Right lobe of liver (tissue), 6 donors: ENCODE data around the gene RBMS3. TPM values are rescaled to one million over a fixed set of nuclear protein-coding genes. Genes with fewer than 3 reads are reported as not detected.

Experiments used
- ATAC-seq, 4 donors: fragments of 200-7000 bp; cut with Tn5 transposase; one replicate each; pipeline ENCODE4 v1.9.1; 2020; ENCODE audit warnings: mild to moderate bottlenecking in 4 of 4, moderate library complexity in 4 of 4
- DNase-seq, 3 donors: peaks; one replicate each; pipeline ENCODE4 v3.0.0-alpha.2; 2020
- H3K27ac ChIP-seq, 3 donors: fragments of 200-600 bp; one replicate each; pipeline ENCODE4 v1.8.0; 2022
- H3K27me3 ChIP-seq, 2 donors: fragments of 200-600 bp; one replicate each; pipeline ENCODE4 v1.8.0; 2022
- H3K36me3 ChIP-seq, 4 donors: fragments of 200-600 bp; sonication (generic) in 1 of 4; one replicate each; pipeline versions ENCODE4 v1.5.1 to v1.8.0; 2017 to 2022; ENCODE audit warnings: control low read depth in 1 of 4
- H3K4me1 ChIP-seq, 4 donors: fragments of 200-600 bp; sonication (generic) in 1 of 4; one replicate each; pipeline versions ENCODE4 v1.5.1 to v1.8.0; 2017 to 2022; ENCODE audit warnings: control low read depth in 1 of 4
- H3K4me3 ChIP-seq, 3 donors: fragments of 200-600 bp; one replicate each; pipeline ENCODE4 v1.8.0; 2022
- H3K9me3 ChIP-seq, 4 donors: fragments of 200-600 bp; sonication (generic) in 1 of 4; one replicate each; pipeline versions ENCODE4 v1.5.1 to v1.8.0; 2017 to 2022; ENCODE audit warnings: control low read depth in 1 of 4
- POLR2A ChIP-seq: fragments of 450-650 bp; IDR thresholded peaks from one replicate; pipeline ENCODE4 v1.6.1; 2017; ENCODE audit warnings: antibody characterized with exemption, mild to moderate bottlenecking
- WGBS: methylation state at CpG from one replicate; pipeline ENCODE4 v1.1.6; 2018; ENCODE audit warnings: low coverage, low lambda C conversion rate; ENCODE audit not compliant: insufficient coverage; ENCODE audit errors: missing lambda C conversion rate; 5-methylcytosine and 5-hydroxymethylcytosine counted together
- intact Hi-C, 2 donors: fragments of 100-400 bp; cut with DNase I; formaldehyde crosslinking; loops; one replicate each; pipeline versions ENCODE4 v1.11.2 to v1.14.1; 2022
- total RNA-seq, 6 experiments: library from RNA; depleted of rRNA in 2 of 6; stranded (reverse); fragments of >200 nt in 2 of 6; fragmentation: NEBNext Ultra II Directional in 3 of 6; extraction: Animal tissue kit (Norgen Biotek cat#: 25700) in 3 of 6; gene quantifications; one replicate each; pipeline versions ENCODE4 v1.1.0 to v1.2.4, GENCODE V29; 2016 to 2023
- TF ChIP-seq, protein P1 (sequence below), 4 donors: fragments of 200-600 bp in 3 of 4; fragments of 450-650 bp in 1 of 4; IDR thresholded peaks; one replicate each; pipeline versions ENCODE4 v1.5.1 to v1.8.0; 2016 to 2022; ENCODE audit warnings: antibody characterized with exemption in 4 of 4, mild to moderate bottlenecking in 2 of 4
- donor health status: DM: no; HTN: yes; CAD: no.
- donor health status: DM: no; HTN: no; CAD: no.
- donor health status: DM: no; HTN: no; CAD: no.
- donor health status: DM: no; HTN: yes; CAD: no.
- donor health status: DM: no; HTN: yes; CAD: no.

The RBMS3 gene
- total RNA-seq, 6 experiments from 2014 or later, result 6.3 to 11.5 (median 8.3) TPM

DNA sequence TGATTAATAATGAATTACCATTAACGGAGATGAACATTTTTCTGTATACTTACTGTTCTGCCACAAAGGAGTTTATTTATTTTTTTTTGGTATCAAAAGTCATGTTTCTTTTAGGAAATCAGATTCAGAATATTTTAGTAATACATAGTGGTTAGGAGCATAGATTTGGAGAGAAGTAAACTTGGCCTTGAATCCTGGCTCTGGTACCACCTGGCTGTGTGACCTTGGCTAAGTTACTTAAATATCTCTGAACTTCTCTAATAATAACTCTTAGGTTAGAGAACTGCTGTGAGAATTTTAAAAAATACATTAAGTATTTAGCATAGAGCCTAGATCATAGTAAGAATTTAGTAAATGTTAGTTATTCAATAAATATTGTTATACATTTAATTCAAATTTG is 309.1 kb downstream of the RBMS3 start:
- 77% methylated on average over 1 of the region's 1 CpG for WGBS
- intact Hi-C loops, result no loop called here
- H3K36me3 ChIP-seq, result no peaks in the 10 kb centered on the region
- DNase-seq (no peak), ATAC-seq (no peak)
- H3K4me3 ChIP-seq, result no peak overlapping the region
- H3K9me3 ChIP-seq, result no peaks in the 10 kb centered on the region
- no peak overlapping the region for H3K27ac ChIP-seq
- no peaks in the 10 kb centered on the region for H3K4me1 ChIP-seq
- no peak for TF ChIP-seq POLR2A
- TF ChIP-seq, protein P1, sequence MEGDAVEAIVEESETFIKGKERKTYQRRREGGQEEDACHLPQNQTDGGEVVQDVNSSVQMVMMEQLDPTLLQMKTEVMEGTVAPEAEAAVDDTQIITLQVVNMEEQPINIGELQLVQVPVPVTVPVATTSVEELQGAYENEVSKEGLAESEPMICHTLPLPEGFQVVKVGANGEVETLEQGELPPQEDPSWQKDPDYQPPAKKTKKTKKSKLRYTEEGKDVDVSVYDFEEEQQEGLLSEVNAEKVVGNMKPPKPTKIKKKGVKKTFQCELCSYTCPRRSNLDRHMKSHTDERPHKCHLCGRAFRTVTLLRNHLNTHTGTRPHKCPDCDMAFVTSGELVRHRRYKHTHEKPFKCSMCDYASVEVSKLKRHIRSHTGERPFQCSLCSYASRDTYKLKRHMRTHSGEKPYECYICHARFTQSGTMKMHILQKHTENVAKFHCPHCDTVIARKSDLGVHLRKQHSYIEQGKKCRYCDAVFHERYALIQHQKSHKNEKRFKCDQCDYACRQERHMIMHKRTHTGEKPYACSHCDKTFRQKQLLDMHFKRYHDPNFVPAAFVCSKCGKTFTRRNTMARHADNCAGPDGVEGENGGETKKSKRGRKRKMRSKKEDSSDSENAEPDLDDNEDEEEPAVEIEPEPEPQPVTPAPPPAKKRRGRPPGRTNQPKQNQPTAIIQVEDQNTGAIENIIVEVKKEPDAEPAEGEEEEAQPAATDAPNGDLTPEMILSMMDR (IDR thresholded peaks at IDR 0.05), result no peak
- H3K27me3 ChIP-seq, result no peaks in the 10 kb centered on the region

DNA sequence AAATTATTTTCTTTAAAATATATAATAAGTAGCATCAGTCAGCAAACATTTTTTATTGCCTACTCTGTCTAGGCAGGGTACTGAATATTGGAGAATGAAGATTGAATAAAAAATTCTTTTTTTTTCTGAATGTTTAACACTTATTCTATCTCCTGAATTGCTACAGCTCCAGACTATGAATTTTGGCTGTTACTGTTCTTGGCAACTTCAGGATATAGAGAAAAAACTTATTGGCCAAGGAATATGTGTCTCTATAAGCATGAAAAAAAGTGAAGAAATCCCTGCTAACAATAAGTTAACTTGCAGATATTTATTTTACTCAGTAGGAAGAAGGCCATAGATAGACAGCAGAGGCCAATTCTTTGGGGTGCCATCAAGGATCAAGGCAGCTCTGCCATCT is 309.6 kb downstream of the RBMS3 start:
- ATAC-seq (no peak), DNase-seq (no peak)
- H3K36me3 ChIP-seq, result no peaks in the 10 kb centered on the region
- H3K4me1 ChIP-seq, result no peaks in the 10 kb centered on the region
- no peaks in the 10 kb centered on the region for H3K9me3 ChIP-seq
- H3K27ac ChIP-seq, result no peak overlapping the region
- intact Hi-C loops, result no loop called here
- no peak overlapping the region for H3K4me3 ChIP-seq
- TF ChIP-seq, protein P1 (IDR thresholded peaks at IDR 0.05), result no peak
- TF ChIP-seq POLR2A, result no peak
- no peaks in the 10 kb centered on the region for H3K27me3 ChIP-seq

DNA sequence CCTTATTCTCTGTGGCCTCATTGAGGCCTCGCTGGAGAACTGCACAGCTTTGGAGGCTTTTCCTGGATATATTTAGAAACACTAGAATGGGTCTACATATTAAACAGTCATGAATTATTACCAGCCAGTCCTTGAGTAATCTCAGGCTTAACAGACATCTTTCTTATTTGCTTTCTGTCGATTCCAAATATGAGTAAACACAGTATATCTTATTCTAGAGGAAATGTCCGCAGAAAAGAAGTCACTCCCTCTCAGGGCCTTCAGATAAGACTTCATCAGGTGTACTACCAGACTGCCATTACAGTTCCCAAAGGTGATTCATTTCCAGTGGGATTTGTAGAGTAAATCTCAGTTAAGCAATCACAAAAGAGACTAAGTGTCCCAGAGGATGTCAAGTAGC is 310.7 kb downstream of the RBMS3 start:
- no peak for ATAC-seq
- Histone ChIP-seq H3K27ac (no peak overlapping the region), H3K36me3 (no peaks in the 10 kb centered on the region), H3K27me3 (no peaks in the 10 kb centered on the region), H3K4me1 (no peaks in the 10 kb centered on the region), H3K4me3 (no peak overlapping the region), H3K9me3 (no peaks in the 10 kb centered on the region)
- intact Hi-C loops, result no loop called here
- DNase-seq, result no peak
- WGBS, result 29% methylated on average over 3 of the region's 3 CpGs
- no peak for TF ChIP-seq POLR2A
- TF ChIP-seq, protein P1 (IDR thresholded peaks at IDR 0.05), result no peak

DNA sequence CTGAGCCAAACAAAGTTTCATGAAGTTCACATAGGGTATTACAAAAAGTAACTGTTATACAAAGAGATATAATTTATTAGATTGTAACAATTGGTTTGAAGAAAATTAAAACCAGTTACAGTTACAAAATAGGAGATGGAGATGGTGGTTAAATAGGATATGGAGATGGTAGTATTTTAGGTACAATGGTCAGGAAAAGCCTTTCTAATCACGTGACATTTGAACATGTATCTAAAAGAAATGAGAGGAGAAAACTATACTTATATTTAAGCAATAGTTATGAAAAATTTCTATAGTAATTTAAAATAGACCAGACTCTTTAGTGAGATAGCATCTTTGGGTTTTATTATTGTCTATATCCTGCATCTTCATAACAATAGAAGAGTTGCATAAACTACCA is 312.9 kb downstream of the RBMS3 start:
- WGBS, result 21% methylated on average over 1 of the region's 1 CpG
- Histone ChIP-seq H3K36me3 (no peaks in the 10 kb centered on the region), H3K4me3 (no peak overlapping the region), H3K9me3 (no peaks in the 10 kb centered on the region), H3K27ac (no peak overlapping the region), H3K4me1 (no peaks in the 10 kb centered on the region), H3K27me3 (no peaks in the 10 kb centered on the region)
- ATAC-seq (no peak), DNase-seq (no peak)
- intact Hi-C loops, result no loop called here
- TF ChIP-seq, protein P1 (IDR thresholded peaks at IDR 0.05), result no peak
- TF ChIP-seq POLR2A, result no peak

DNA sequence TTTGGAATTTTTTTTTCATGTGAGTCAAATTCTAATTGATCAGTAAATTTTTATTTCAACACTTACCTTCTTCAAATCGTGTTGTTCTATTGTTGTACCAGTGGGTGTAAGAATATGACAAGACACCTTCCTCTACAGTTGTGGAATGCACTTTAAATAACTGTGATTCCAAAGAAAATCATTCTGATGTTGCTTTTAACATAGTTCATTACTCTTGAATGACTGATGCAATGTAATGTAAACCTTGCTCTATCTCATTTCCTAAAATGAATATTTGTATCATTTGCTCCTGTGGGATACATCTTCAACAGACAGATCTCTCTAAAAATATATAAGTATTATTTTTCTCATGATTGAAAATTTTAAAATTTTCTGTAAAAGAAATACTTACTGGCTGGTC is 313.4 kb downstream of the RBMS3 start:
- Histone ChIP-seq H3K4me1 (no peaks in the 10 kb centered on the region), H3K36me3 (no peaks in the 10 kb centered on the region), H3K27ac (no peak overlapping the region), H3K27me3 (no peaks in the 10 kb centered on the region), H3K9me3 (no peaks in the 10 kb centered on the region), H3K4me3 (no peak overlapping the region)
- TF ChIP-seq, protein P1 (IDR thresholded peaks at IDR 0.05), result no peak
- no peak for TF ChIP-seq POLR2A
- DNase-seq (no peak), ATAC-seq (no peak)
- WGBS, result 41% methylated on average over 1 of the region's 1 CpG
- intact Hi-C loops, result no loop called here
